Lower leg skin (tissue), 3 donors: Measurements from ENCODE around the gene MYCBP2.

Experiments used
- CTCF ChIP-seq, 3 donors: fragments of 450-650 bp; IDR thresholded peaks; one replicate each; pipeline ENCODE4 v1.5.1; 2016; ENCODE audit warnings: antibody characterized with exemption in 3 of 3, mild to moderate bottlenecking in 3 of 3, moderate library complexity in 2 of 3
- POLR2A ChIP-seq, 2 donors: fragments of 450-650 bp; IDR thresholded peaks; one replicate each; pipeline ENCODE4 v1.6.1; 2016 to 2017; ENCODE audit warnings: antibody characterized with exemption in 2 of 2, mild to moderate bottlenecking in 1 of 2, moderate library complexity in 1 of 2

GRCh38 chr13:77262198-77262597 is 64.7 kb downstream of the MYCBP2 start:
- TF ChIP-seq CTCF (IDR thresholded peaks at IDR 0.05) (no peak), POLR2A (IDR thresholded peaks at IDR 0.05) (no peak)
